IPS-NIHi7 (cell line): ENCODE results near the gene PSMD11.
"Not testable (repeated sequence)": the region's sequence is repeated elsewhere in the genome, so short reads cannot be mapped to it uniquely, and the experiment has no call there.

Experiments
- DNase-seq: peaks from one replicate; pipeline ENCODE4 v3.0.0; 2012; ENCODE audit warnings: mixed read lengths; ENCODE audit errors: extremely low spot score

PSMD11 gene

GRCh38 chr17:32513579-32513978 is 69.3 kb downstream of the PSMD11 start:
- no peak for DNase-seq

- DNase-seq: no peak
Measured at GRCh38 chr17:32514606-32515005, 70.3 kb downstream of the PSMD11 start.

GRCh38 chr17:32515677-32516383 is 71.5 kb downstream of the PSMD11 start:
- no peak for DNase-seq

- no peak for DNase-seq
Measured at GRCh38 chr17:32516450-32516849, 72.1 kb downstream of the PSMD11 start.

- DNase-seq: no peak
Measured at GRCh38 chr17:32516940-32517701, 72.8 kb downstream of the PSMD11 start.

- no peak for DNase-seq
Measured at GRCh38 chr17:32517982-32518381, 73.7 kb downstream of the PSMD11 start.

- DNase-seq: no peak
Measured at GRCh38 chr17:32518646-32519227, 74.4 kb downstream of the PSMD11 start.

- peak; percentile 91 for DNase-seq
Measured at GRCh38 chr17:32519228-32520103, 75.2 kb downstream of the PSMD11 start.

- no peak for DNase-seq
Measured at GRCh38 chr17:32520104-32520701, 75.9 kb downstream of the PSMD11 start.

- no peak for DNase-seq
Measured at GRCh38 chr17:32520737-32521404, 76.6 kb downstream of the PSMD11 start.

GRCh38 chr17:32523017-32523680 is 78.8 kb downstream of the PSMD11 start:
- no peak for DNase-seq

GRCh38 chr17:32523827-32524552 is 79.7 kb downstream of the PSMD11 start:
- no peak for DNase-seq

GRCh38 chr17:32524553-32524880 is 80.2 kb downstream of the PSMD11 start:
- DNase-seq: not testable (repeated sequence)

- no peak for DNase-seq
Measured at GRCh38 chr17:32525122-32525521, 80.8 kb downstream of the PSMD11 start.

- no peak for DNase-seq
Measured at GRCh38 chr17:32527146-32527545, 82.8 kb downstream of the PSMD11 start.

GRCh38 chr17:32528825-32529224 is 84.5 kb downstream of the PSMD11 start:
- no peak for DNase-seq

GRCh38 chr17:32529604-32530003 is 85.3 kb downstream of the PSMD11 start:
- no peak for DNase-seq
